HL-60 (cell line): ENCODE measurements around the gene PPP2R2D.

Experiments used
- SPI1 ChIP-seq: IDR thresholded peaks from 2 replicates; pipeline ENCODE4 v1.6.1; 2012; ENCODE audit warnings: low read depth, mild to moderate bottlenecking, borderline replicate concordance
- TF ChIP-seq, protein P1 (sequence below): IDR thresholded peaks from one replicate; pipeline ENCODE4 v1.5.1; 2011; ENCODE audit warnings: low read length, control low read depth, inconsistent platforms; ENCODE audit not compliant: insufficient read depth
- TF ChIP-seq, protein P2 (sequence below): IDR thresholded peaks from 2 replicates; pipeline ENCODE4 v1.6.1; 2012; ENCODE audit warnings: low read depth; ENCODE audit not compliant: insufficient replicate concordance

DNA sequence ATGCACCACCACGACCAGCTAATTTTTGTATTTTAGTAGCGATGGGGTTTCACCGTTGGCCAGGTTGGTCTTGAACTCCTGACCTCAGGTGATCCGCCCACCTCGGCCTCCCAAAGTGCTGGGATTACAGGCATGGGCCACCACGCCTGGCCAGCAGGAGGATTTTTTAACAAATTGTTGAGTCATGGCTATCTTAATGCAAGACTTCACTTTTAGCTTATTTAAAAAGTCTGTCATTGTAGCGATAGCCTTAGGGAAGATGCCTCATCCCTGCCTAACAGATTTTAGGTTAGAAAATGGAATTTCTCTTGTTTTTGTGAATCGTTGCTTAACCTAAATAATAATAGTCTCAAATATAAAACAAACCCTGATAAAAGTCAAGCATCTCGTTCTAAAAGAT lies 35.5 kb downstream of the PPP2R2D start:
- TF ChIP-seq, protein P1, sequence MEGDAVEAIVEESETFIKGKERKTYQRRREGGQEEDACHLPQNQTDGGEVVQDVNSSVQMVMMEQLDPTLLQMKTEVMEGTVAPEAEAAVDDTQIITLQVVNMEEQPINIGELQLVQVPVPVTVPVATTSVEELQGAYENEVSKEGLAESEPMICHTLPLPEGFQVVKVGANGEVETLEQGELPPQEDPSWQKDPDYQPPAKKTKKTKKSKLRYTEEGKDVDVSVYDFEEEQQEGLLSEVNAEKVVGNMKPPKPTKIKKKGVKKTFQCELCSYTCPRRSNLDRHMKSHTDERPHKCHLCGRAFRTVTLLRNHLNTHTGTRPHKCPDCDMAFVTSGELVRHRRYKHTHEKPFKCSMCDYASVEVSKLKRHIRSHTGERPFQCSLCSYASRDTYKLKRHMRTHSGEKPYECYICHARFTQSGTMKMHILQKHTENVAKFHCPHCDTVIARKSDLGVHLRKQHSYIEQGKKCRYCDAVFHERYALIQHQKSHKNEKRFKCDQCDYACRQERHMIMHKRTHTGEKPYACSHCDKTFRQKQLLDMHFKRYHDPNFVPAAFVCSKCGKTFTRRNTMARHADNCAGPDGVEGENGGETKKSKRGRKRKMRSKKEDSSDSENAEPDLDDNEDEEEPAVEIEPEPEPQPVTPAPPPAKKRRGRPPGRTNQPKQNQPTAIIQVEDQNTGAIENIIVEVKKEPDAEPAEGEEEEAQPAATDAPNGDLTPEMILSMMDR: no peak
- no peak for TF ChIP-seq SPI1
- TF ChIP-seq, protein P2, sequence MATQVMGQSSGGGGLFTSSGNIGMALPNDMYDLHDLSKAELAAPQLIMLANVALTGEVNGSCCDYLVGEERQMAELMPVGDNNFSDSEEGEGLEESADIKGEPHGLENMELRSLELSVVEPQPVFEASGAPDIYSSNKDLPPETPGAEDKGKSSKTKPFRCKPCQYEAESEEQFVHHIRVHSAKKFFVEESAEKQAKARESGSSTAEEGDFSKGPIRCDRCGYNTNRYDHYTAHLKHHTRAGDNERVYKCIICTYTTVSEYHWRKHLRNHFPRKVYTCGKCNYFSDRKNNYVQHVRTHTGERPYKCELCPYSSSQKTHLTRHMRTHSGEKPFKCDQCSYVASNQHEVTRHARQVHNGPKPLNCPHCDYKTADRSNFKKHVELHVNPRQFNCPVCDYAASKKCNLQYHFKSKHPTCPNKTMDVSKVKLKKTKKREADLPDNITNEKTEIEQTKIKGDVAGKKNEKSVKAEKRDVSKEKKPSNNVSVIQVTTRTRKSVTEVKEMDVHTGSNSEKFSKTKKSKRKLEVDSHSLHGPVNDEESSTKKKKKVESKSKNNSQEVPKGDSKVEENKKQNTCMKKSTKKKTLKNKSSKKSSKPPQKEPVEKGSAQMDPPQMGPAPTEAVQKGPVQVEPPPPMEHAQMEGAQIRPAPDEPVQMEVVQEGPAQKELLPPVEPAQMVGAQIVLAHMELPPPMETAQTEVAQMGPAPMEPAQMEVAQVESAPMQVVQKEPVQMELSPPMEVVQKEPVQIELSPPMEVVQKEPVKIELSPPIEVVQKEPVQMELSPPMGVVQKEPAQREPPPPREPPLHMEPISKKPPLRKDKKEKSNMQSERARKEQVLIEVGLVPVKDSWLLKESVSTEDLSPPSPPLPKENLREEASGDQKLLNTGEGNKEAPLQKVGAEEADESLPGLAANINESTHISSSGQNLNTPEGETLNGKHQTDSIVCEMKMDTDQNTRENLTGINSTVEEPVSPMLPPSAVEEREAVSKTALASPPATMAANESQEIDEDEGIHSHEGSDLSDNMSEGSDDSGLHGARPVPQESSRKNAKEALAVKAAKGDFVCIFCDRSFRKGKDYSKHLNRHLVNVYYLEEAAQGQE: no peak
